T-helper 17 cell (primary cell): Measurements from ENCODE around the gene ZWILCH. TPM values are rescaled to one million over a fixed set of nuclear protein-coding genes. Genes with fewer than 3 reads are reported as not detected.
"Not testable (repeated sequence)": the region's sequence is repeated elsewhere in the genome, so short reads cannot be mapped to it uniquely, and the experiment has no call there.

Source experiments
- ATAC-seq: fragments of 150-1000 bp; cut with Tn5 transposase; 2 replicates; pipeline ENCODE4 v1.10.0; 2021; ENCODE audit warnings: mild to moderate bottlenecking, moderate library complexity
- DNase-seq, 3 donors: peaks; one replicate each; pipeline versions ENCODE4 v3.0.0 to v3.0.0-alpha.2; 2020 to 2021
- H3K9me3 ChIP-seq: one replicate; pipeline ENCODE4 v1.7.0; 2013; ENCODE audit warnings: low read length, mild to moderate bottlenecking; ENCODE audit not compliant: control insufficient read depth, poor library complexity, severe bottlenecking
- H3K27ac Mint-ChIP-seq: one replicate; pipeline ENCODE4 v1.8.0; 2022; ENCODE audit warnings: mild to moderate bottlenecking, moderate library complexity, mixed read lengths
- H3K27me3 Mint-ChIP-seq: one replicate; pipeline ENCODE4 v1.8.0; 2022; ENCODE audit warnings: mixed read lengths
- H3K36me3 Mint-ChIP-seq: one replicate; pipeline ENCODE4 v1.8.0; 2022; ENCODE audit warnings: low read depth, mixed read lengths
- H3K4me1 Mint-ChIP-seq: one replicate; pipeline ENCODE4 v1.8.0; 2022; ENCODE audit warnings: mild to moderate bottlenecking, mixed read lengths
- H3K4me3 Mint-ChIP-seq: one replicate; pipeline ENCODE4 v1.8.0; 2022; ENCODE audit warnings: mild to moderate bottlenecking, moderate library complexity, mixed read lengths
- total RNA-seq, 4 donors: library from RNA in 2 of 4; stranded (reverse) in 2 of 4; gene quantifications; one replicate each; pipeline ENCODE4 v1.2.3 and lab custom pipeline; 2022 to 2026

ZWILCH gene
- total RNA-seq (10 to 100 TPM in 1 of 2 donors, 1 to 10 TPM in 1; 5.6 to 10.5 TPM), total RNA-seq (lab: John Stamatoyannopoulos, UW) (14.5 to 19.2 reads per million in 2 donors)

DNA sequence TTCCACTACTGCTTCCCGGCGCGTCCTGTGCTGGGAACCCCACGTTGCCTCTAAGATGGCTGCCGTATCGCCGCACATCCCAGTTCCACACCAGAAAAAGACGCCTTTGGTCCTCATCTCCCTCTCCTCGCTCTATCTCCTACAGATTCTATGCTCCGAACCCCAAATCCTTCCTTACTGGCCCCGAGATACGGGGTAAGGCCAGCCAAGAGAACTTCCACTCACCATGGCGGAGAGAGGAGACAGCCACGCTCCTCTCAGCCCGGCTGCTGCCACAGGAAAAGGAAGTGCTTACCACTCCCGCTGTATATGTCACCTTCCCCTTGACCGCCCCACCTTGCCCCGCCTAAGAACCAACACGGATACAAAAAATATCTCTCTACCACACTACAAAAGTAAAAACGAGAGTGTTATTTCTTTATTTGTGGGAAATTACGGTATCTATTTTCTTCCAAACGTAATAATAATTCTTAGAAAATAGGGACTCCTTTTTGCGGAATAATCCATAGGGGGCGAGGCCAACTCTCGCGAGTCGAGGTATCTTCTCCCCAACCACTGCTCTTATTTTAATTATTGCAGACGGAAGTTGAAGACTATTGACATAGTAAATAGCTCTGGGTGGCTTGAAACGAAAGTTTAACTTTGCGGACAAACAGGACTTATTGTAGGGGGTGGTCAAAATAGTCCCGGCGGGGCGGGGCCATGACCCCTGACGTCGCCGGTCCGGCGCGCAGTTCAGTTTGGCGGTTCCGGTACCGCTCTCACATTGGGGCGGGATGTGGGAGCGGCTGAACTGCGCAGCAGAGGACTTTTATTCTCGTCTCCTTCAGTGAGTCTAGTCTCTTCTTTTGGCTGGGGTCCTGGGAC, at the start of gene ZWILCH, which contains the start of gene RPL4:
Gene ZWILCH, plus strand, starts transcription at position 764 of the 867 bp plus-strand sequence. Its CDS starts 13 bp downstream, at position 777.
Gene RPL4, minus strand, starts transcription at position 293 of the 867 bp plus-strand sequence. Its CDS starts 65 bp downstream, at position 228.
- Mint-ChIP-seq H3K27me3 (no peaks in the 10 kb centered on the region), H3K27ac (peak within 1 kb of the TSS; percentile 99), H3K4me3 (peak within 1 kb of the TSS; percentile 99), H3K36me3 (peaks cover 9% of the 10 kb centered on the region), H3K4me1 (peaks cover 32% of the 10 kb centered on the region)
- H3K9me3 ChIP-seq: no peaks in the 10 kb centered on the region
- ATAC-seq (peak; percentile 88), DNase-seq (peak; percentile 73 to 76 (median 75))

DNA sequence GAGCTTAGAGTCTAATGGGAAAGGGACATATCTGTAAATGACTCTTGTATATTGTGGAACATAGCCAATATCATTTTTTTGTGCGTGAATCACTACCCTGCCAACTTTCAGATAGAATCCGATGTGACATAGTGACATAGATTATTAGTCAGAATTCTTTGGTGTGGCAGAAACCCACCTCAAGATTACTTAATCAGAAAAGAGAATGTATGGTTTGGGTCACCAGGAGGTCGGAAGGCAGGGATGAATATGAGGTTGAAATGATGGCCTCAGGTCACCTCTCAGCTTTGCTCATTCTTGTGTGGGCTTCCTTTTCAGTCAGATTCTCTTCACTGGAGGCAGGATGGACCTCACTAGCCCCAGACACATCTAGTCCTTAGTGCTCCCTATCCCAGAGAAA, 48.9 kb upstream of the ZWILCH start:
- ATAC-seq (no peak), DNase-seq (no peak)
- H3K4me1 Mint-ChIP-seq: peaks cover 14% of the 10 kb centered on the region
- H3K36me3 Mint-ChIP-seq: peaks cover 7% of the 10 kb centered on the region
- no peaks in the 10 kb centered on the region for H3K9me3 ChIP-seq
- peak overlapping the region; percentile 41 for H3K27ac Mint-ChIP-seq
- H3K4me3 Mint-ChIP-seq: no peak overlapping the region
- H3K27me3 Mint-ChIP-seq: no peaks in the 10 kb centered on the region

DNA sequence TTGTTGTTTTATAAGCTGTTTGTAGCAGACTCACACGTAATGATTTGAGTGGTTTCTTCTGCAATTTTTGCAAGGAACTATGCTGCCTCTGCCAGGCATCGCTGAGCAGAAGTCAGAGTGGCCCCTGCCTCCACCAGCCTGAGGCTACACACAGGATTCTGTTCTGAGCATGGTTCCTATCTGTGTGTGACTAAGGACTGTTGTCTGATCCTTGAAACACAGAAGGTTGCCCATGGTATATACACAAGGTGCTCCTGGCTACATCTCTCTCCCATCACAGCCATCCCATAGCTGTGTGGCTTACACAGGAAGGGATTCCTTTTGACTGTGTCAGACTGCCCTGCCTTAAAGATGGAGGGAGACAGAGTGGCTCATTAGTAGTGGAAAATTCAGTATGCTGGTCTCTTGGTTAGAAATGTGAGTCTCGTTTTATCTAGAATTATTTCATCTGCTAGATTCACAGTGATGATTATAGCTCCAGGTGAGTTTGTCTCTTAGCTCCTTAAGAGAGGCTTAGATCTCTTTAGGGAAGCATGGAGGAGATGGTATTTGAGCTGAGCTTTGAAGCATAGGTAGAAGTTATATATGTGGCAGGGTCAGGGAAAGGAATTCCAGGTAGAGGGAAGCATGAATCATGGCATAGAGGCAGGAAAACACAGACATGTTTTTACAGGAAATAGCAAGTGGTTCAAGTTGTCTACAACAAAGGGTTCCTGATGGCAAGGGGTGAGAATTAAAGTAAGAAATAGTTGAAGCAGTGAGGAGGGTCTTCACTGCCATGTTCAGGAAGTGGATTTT, 45.1 kb upstream of the ZWILCH start:
- peaks cover 11% of the 10 kb centered on the region for H3K36me3 Mint-ChIP-seq
- no peaks in the 10 kb centered on the region for H3K9me3 ChIP-seq
- no peak overlapping the region for H3K4me3 Mint-ChIP-seq
- DNase-seq (no peak), ATAC-seq (no peak)
- H3K27me3 Mint-ChIP-seq: no peaks in the 10 kb centered on the region
- peaks cover 15% of the 10 kb centered on the region for H3K4me1 Mint-ChIP-seq
- peak overlapping the region; percentile 81 for H3K27ac Mint-ChIP-seq

DNA sequence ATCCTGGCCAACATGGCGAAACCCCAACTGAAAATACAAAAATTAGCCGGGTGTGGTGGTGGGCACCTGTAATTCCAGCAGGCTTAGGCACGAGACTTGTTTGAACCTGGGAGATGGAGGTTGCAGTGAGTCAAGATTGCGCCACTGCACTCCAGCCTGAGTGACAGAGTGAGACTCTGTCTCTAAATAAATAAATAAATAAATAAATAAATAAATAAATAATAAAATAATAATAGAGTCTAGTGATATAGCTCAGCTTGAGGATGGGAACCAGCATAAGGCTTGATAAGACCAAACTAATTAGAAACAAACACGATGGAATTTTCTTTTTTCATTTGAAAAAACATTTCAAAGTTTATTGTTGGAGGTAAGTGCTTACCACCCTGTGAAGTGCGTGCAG, 43.8 kb upstream of the ZWILCH start:
- peaks cover 11% of the 10 kb centered on the region for H3K36me3 Mint-ChIP-seq
- not testable (repeated sequence) for H3K4me3 Mint-ChIP-seq, H3K27me3 Mint-ChIP-seq

GRCh38 chr15:66461917-66462316, 43.2 kb upstream of the ZWILCH start:
- H3K4me3 Mint-ChIP-seq: no peak overlapping the region
- DNase-seq (no peak), ATAC-seq (no peak)
- H3K27me3 Mint-ChIP-seq: no peaks in the 10 kb centered on the region
- peaks cover 12% of the 10 kb centered on the region for H3K4me1 Mint-ChIP-seq
- peaks cover 11% of the 10 kb centered on the region for H3K36me3 Mint-ChIP-seq
- no peak overlapping the region for H3K27ac Mint-ChIP-seq
- H3K9me3 ChIP-seq: no peaks in the 10 kb centered on the region

More for the DNA sequence above, 43.8 kb upstream of the ZWILCH start:
- H3K9me3 ChIP-seq, H3K27ac Mint-ChIP-seq, DNase-seq, ATAC-seq: not testable (repeated sequence)
- H3K4me1 Mint-ChIP-seq: peaks cover 12% of the 10 kb centered on the region

GRCh38 chr15:66462627-66463026, 42.5 kb upstream of the ZWILCH start:
- H3K36me3 Mint-ChIP-seq: peaks cover 11% of the 10 kb centered on the region
- no peak for ATAC-seq
- no peak overlapping the region for H3K27ac Mint-ChIP-seq

GRCh38 chr15:66465294-66465693, 39.8 kb upstream of the ZWILCH start:
- H3K36me3 Mint-ChIP-seq, H3K27me3 Mint-ChIP-seq, H3K9me3 ChIP-seq, DNase-seq, H3K4me3 Mint-ChIP-seq, ATAC-seq: not testable (repeated sequence)
- Mint-ChIP-seq H3K27ac (peak overlapping the region; percentile 16), H3K4me1 (peaks cover 11% of the 10 kb centered on the region)

More at GRCh38 chr15:66462627-66463026, 42.5 kb upstream of the ZWILCH start:
- H3K9me3 ChIP-seq: no peaks in the 10 kb centered on the region
- Mint-ChIP-seq H3K4me1 (peaks cover 12% of the 10 kb centered on the region), H3K4me3 (no peak overlapping the region), H3K27me3 (no peaks in the 10 kb centered on the region)
- DNase-seq: no peak

- H3K4me3 Mint-ChIP-seq, H3K9me3 ChIP-seq, ATAC-seq, H3K36me3 Mint-ChIP-seq, H3K27me3 Mint-ChIP-seq, DNase-seq: not testable (repeated sequence)
- Mint-ChIP-seq H3K4me1 (peaks cover 14% of the 10 kb centered on the region), H3K27ac (peak overlapping the region; percentile 43)
Observed at GRCh38 chr15:66467162-66468040, 37.7 kb upstream of the ZWILCH start.

DNA sequence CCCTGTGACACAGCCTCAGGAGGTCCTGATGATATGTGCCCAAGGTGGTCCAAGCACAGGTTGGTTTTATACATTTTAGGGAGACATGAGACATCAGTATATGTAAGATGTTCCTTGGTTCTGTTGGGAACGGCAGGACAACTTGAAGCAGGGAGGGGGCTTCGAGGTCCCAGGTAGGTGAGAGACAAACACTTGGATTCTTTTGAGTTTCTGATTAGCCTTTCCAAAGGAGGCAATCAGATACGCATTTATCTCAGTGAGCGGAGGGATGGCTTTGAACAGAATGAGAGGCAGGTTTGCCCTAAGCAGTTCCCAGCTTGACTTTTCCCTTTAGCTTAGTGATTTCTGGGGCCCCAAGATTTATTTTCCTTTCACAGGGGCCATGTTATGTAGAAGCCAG, 34.3 kb upstream of the ZWILCH start:
- not testable (repeated sequence) for H3K36me3 Mint-ChIP-seq, H3K4me3 Mint-ChIP-seq, H3K27me3 Mint-ChIP-seq, ATAC-seq, DNase-seq, H3K9me3 ChIP-seq
- H3K27ac Mint-ChIP-seq: peak overlapping the region; percentile 96
- peaks cover 16% of the 10 kb centered on the region for H3K4me1 Mint-ChIP-seq

DNA sequence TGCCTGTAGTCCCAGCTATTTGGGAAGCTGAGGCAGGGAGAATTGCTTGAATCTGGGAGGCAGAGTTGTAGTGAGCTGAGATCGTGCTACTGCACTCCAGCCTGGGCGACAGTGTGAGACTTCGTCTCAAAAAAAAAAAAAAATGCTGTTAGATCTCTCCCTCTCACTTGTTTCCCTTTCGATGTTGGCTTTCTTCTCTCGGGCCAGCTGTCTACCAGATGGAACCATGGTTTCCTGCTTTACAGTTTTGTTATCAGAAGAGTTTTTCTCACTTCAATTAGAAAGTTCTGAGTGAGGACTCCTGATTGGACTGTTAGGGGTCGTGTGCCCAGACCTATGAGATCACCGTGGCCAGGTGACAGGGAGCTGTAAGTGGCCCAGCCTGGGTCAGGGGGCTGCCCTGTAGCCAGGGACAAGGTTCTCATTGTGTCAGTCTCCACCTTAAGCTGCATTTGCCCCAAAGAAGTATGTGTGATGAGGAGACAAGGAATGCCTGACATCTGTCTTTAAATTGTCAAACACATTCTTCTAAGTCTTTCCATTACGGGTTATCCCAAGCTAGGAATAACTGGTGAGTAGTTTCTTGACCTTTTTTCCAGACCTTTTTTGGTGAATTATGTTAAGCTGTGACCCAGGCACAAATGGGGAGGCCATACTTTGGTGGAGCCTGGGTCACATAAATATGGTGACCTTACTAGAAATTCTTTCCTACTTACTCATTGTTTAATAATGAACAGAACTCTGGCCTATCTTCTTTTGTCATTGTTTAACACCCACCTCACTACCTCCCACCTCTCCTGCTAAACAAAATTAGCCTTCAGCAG, 32.7 kb upstream of the ZWILCH start:
- no peaks in the 10 kb centered on the region for H3K9me3 ChIP-seq
- DNase-seq (no peak), ATAC-seq (peak; percentile 92)
- peaks cover 2% of the 10 kb centered on the region for H3K36me3 Mint-ChIP-seq
- no peaks in the 10 kb centered on the region for H3K27me3 Mint-ChIP-seq
- H3K4me1 Mint-ChIP-seq: peaks cover 25% of the 10 kb centered on the region
- peak overlapping the region; percentile 80 for H3K4me3 Mint-ChIP-seq
- peak overlapping the region; percentile 96 for H3K27ac Mint-ChIP-seq

DNA sequence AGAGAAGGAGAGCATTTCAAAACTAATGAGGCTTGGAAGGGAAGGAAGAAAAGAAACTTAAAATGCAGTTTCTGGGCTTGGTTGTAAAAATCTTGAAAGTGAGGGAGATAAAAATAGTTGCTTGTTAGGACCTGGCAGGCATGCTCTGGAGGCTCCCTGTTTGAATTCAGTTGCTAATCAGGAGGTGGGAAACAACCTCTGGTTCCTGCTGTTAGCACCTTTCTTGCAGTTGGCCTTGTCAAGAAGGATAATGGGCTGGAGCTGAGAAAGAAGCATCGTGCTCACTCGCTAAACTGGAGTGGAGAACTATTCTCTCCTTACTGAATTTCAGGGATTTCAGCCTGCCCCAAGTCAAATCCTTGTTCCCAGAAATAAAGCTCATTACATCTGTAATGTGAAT, 31.0 kb upstream of the ZWILCH start:
- H3K4me1 Mint-ChIP-seq: peaks cover 25% of the 10 kb centered on the region
- no peak for DNase-seq
- H3K27me3 Mint-ChIP-seq: no peaks in the 10 kb centered on the region
- no peaks in the 10 kb centered on the region for H3K9me3 ChIP-seq
- ATAC-seq: no peak
- no peak overlapping the region for H3K4me3 Mint-ChIP-seq
- H3K36me3 Mint-ChIP-seq: peaks cover 2% of the 10 kb centered on the region
- peak overlapping the region; percentile 96 for H3K27ac Mint-ChIP-seq

- no peaks in the 10 kb centered on the region for H3K9me3 ChIP-seq
- no peak for ATAC-seq
- no peak for DNase-seq
- Mint-ChIP-seq H3K27ac (peak overlapping the region; percentile 96), H3K4me3 (no peak overlapping the region), H3K27me3 (no peaks in the 10 kb centered on the region), H3K4me1 (peaks cover 30% of the 10 kb centered on the region), H3K36me3 (peaks cover 2% of the 10 kb centered on the region)
Observed at GRCh38 chr15:66474963-66475362, 30.2 kb upstream of the ZWILCH start.
